Epidermal melanocyte (primary cell): Measurements from ENCODE around the gene LEMD1.
A peak's percentile ranks its signal among the peaks of the same experiment; 100 is the strongest.
"Not testable (repeated sequence)": the region's sequence is repeated elsewhere in the genome, so short reads cannot be mapped to it uniquely, and the experiment has no call there.

Experiments
- DNase-seq: peaks from one replicate; pipeline ENCODE4 v3.0.0; 2011; ENCODE audit warnings: low spot score; ENCODE audit not compliant: insufficient read length

LEMD1 gene

DNA sequence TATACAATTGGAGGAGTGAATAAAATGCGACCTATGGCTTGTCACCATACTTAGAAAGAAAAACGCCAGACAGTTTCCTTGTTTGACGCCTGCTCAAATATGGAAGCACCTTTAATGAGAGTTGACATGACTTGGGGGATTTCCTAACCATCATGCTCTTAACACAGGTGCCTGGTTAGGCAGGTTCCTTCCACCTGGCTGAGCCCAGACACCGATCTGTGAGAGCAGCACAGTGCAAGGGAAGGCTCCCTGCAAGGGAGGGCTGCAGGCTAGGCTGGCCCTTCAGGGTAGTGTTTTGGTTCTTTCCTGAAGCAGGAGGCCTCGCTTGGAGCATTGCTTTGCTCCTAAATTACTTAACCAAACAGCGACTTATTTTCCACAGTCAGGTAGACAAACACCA lies 40.6 kb downstream of the LEMD1 start:
- no peak for DNase-seq

DNA sequence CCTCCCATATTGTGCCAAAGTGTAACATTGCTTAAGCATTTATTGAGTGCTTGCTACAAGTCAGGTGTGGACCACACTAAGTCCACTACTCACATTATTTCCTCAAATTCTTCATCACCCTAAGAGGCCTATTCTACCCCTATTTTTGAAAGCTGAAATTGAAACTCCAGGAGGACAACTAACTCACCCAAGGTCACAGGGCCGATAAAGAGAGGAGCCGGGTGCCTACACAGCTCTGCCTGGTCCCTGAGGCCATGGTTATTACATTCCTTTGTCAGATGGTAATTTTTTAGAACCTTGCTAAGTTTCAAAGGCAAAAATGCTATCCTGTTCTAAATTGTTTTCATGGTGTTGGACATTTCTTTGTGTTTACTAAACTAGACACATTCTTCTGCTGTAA lies 41.0 kb downstream of the LEMD1 start:
- no peak for DNase-seq

- no peak for DNase-seq
These were observed 42.8 kb downstream of the LEMD1 start for GRCh38 chr1:205379056-205379455.

GRCh38 chr1:205377355-205377754 lies 44.5 kb downstream of the LEMD1 start:
- no peak for DNase-seq

DNA sequence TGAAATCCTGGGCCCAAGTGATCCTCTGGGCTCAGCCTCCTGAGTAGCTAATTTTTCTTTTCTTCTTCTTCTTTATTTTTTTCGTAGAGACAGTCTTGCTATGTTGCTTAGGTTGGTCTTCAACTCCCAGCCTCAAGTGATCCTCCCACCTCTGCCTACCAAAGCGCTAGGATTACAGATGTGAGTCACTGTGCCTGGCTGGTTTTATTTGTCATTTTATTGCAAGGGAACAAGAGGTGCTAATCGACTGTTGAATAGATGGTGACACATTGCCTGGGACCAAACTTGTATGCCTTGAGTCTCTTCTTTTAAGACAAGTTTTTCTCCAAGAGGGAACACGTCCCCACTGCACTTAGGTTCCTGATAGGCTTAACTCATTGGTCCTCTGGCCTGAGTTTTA lies 45.1 kb downstream of the LEMD1 start:
- DNase-seq, result no peak

DNA sequence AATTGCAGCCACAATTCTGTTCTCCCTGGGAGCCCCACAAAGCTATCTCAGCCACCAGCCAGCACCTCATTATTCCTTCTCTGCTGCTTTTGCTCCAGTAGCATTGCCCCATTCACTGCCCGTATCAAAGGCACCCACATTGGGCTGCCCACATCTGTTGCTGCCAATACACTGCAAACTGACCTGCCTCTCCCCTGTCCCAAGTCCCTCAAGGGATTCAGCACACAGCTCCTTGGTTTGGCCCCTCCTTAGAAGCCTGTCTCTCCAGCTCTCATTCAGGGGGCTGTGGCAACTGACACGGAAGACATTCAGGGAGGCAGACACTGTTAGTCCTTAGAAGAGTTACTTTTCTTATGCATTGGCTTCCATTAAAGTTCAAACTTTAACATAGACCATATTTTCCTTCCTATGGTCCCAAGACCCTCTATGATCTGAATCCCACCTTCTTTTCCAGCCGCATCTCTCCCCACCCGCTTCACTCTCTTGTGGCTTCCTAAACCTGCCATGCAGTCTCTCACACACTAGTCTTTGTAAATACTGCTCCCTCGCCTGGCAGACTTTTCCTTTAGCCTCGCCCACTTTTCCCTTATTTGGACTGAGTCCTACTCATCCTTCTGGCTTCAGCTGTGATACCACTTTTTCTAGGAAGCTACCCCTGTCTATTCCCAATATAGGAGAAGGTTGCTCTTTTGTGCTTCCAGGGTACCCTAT lies 45.9 kb downstream of the LEMD1 start:
- DNase-seq, result peak; percentile 51

DNA sequence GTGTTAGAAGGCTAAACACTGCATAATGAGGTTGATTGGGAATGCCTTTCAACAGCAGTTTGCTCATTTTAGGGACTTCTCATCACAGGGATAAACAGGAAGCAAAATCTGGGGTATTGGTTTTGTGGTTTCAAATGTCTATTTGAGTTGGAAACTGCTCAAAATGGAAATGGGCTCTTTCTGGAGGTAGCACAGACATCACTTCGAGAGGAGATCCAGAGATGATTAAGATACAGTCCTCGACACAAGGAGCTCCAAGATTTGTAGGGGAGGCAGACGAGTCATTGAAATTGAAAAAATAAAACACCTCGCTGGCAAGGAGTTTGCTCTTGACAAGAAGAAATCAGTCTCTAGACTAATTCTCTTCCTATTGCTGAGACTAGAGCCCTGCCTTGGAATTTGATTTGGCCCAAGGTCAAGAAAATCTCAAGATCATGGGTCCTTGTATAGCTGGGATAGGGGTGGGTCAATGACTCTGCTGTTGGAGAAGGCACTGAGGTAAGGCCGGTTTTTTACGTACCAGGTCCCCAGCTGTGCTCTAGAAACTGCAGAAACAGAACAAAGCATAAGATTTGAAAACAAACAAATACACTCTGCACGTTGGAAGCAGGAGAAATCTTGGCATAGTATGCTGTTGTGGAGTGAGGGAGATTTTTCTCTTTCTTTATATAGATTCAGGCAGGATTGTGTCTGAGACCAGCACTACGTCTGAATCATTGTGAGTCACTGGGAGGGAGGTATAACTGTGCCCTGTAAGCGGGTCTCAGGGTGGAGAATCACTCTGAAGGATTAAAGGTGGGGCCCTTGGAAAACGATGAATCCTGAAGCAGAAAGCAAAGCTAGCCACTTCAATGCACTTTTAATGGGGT lies 47.4 kb downstream of the LEMD1 start:
- DNase-seq, result no peak

GRCh38 chr1:205373798-205374175 lies 48.1 kb downstream of the LEMD1 start:
- no peak for DNase-seq

GRCh38 chr1:205373022-205373797 lies 48.6 kb downstream of the LEMD1 start:
- no peak for DNase-seq

GRCh38 chr1:205371871-205372660 lies 49.8 kb downstream of the LEMD1 start:
- no peak for DNase-seq

DNA sequence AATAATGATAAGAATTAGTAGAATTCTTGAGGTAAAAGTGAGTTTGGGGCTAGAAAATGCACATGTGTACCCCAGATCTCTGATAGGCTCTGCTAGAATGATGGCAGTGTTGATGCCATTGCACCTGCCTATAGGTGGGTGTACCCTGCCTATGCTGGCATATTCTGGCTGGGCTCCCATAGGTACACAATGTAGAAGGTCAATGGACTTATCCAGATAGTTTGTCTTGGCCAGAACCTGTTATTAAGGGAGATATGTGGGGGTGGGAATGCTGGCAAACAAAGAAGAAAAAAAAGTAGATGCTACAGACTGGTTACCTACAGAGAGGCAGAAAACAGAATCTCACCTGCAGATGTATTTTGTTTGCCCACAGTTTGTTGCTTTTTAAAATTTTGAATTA lies 51.1 kb downstream of the LEMD1 start:
- DNase-seq, result no peak

- DNase-seq, result no peak
These were observed 52.1 kb downstream of the LEMD1 start for GRCh38 chr1:205369701-205370123.

GRCh38 chr1:205368478-205368877 lies 53.4 kb downstream of the LEMD1 start:
- no peak for DNase-seq

GRCh38 chr1:205365945-205366463 lies 55.9 kb downstream of the LEMD1 start:
- DNase-seq, result no peak

DNA sequence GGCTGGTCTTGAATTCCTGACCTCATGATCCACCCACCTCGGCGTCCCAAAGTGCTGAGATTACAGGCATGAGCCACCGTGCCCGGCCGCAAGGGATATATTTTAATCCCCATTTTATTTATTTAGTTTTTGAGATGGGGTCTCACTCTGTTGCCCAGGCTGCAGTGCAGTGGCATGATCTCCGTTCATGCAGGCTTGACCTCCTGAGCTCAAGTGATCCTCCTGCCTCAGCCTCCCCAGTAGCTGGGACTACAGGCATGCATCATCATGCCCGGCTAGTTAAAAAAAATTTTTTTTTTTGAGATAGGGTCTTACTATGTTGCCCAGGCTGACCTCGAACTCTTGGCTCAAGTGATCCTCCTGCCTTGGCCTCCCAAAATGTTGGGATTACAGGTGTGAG lies 56.8 kb downstream of the LEMD1 start:
- DNase-seq, result not testable (repeated sequence)

DNA sequence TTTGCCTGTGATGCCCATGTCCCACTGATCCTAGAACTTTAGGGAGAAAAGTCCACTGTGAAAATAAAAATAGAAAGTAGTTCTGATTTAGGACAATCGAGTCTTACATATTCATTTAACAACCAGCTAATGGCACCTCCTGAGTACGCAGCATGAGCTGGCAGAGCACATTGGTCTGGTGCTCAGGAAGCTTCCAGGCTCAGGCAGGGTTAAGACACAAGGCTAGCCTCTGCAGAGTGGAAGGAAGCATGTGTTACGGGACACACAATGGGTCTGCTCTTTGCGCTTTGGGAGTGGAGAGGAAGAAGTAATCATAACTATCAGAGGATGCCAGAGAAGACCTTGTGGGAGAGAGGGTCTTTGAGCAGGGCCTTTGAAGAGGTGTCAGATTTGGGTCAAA lies 61.0 kb downstream of the LEMD1 start:
- no peak for DNase-seq

GRCh38 chr1:205359771-205360565 lies 61.9 kb downstream of the LEMD1 start:
- DNase-seq, result no peak

GRCh38 chr1:205358579-205358978 lies 63.3 kb downstream of the LEMD1 start:
- no peak for DNase-seq

DNA sequence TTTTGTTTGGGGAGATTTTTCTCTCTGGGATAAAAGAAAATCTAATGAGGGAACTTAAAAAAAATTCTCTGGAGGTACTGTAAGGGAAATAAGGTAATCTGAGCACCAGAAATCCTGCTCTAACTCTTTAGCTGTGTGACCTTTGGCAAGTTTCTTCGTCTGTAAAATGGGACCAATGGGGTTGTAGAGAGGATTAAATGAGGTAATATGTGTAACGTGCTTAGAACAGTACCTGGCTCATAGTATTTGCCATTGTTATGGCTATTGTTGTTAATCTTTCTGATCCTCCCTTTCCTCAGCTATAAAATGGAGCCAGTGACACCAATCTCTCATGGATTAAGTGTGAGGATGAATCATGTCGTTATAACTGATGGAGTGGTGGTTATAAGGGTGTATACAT lies 64.3 kb downstream of the LEMD1 start:
- no peak for DNase-seq

DNA sequence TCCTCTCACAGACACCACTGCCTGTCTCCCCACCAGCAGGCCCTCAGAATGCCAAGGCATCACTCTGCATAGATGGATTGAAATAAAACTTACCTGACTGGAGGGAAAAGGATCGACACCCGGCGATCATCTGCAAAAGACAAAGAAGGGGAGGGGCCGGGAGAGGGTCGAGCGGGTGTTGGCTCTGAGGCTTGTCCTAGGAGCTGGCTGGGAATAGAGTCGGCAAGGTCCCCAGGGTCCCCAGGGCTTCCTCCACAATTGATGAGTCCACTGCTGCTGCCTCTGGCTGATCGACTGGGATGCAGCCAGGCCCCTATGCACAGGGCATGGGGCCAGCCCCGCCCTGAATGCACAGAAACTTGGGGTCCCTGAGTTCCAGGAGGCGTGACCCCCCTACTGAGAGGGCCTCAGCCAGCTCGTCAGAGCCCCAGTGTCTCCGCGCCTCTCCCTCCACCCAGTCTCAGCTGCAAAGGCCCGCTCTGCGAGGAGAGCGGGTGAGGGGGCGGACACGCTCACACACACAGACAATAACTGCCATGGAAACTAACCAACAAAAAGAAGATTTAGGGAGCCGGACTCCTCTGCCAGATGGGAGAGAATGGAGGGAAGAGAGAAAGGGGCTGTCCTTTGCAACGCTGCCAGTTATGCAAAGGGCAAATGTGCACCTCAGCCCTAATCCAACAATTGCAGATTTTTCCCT lies 65.3 kb downstream of the LEMD1 start, which contains the start of gene KLHDC8A:
Gene KLHDC8A, minus strand, starts transcription at position 483 of the 700 bp plus-strand sequence. CDS start 13,318 bp downstream, outside the sequence.
- DNase-seq, result no peak
